GM12892 (cell line): ENCODE measurements around the gene PDIA5.

Experiments used
- POLR2A ChIP-seq: IDR thresholded peaks from 2 replicates; pipeline ENCODE4 v1.6.1; 2011; ENCODE audit warnings: low read depth, low read length, control low read depth
- POLR2AphosphoS5 ChIP-seq: IDR thresholded peaks from 2 replicates; pipeline ENCODE4 v1.6.1; 2011; ENCODE audit warnings: low read depth, low read length, control low read depth
- TAF1 ChIP-seq: IDR thresholded peaks from 2 replicates; pipeline ENCODE4 v1.6.1; 2011; ENCODE audit warnings: low read depth, mild to moderate bottlenecking, control low read depth, low read length, borderline replicate concordance

DNA sequence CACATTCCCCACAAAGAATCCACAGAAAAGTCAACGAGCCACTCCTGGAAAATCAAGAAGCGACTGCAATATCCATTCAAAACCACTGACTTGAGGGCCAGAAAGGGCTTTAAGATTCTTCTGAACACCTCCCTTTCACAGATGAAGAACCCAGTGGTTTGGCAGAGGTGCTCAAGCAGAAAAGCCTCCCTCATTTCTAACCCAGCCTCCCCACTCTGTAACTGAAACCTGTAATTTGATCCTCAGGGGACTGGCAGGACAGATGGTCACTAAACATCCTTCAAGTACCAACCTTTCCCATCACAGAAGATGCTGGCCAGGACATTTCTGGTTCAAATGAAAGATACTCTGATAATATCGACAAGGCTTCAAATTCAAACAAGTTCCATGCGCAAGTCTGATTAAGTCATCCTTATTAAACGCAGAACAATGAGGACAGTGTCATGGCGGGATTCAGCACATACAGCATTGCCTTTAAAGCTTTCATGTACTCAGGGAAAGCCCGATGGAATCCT, 44.8 kb upstream of the PDIA5 start:
- TF ChIP-seq POLR2AphosphoS5 (no peak), POLR2A (no peak), TAF1 (no peak)
